ENCODE results near the gene CHM. TPM values are rescaled to one million over a fixed set of nuclear protein-coding genes. Genes with fewer than 3 reads are reported as not detected.

The CHM gene
- total and polyA plus RNA-seq, 2 experiments from 2014 or later = 19.0 to 19.1 TPM

- no peak for TF ChIP-seq CTCF (conservative IDR thresholded peaks at IDR 0.05; ENCODE audit: low read depth in 2 of 2)
These were observed 4.4 kb upstream of the CHM start (continued) for GRCh38 chrX:86051741-86052140.

- Mint-ChIP-seq H3K36me3 (ENCODE audit: low read depth) (no peaks in the 10 kb centered on the region), H3K9me3 (no peaks in the 10 kb centered on the region), H3K4me1 (no peaks in the 10 kb centered on the region; the same call in 2 of the 3 replicates), H3K27me3 (ENCODE audit: insufficient read depth, low read depth, poor library complexity) (no peaks in the 10 kb centered on the region), H3K27ac (no peak overlapping the region), H3K4me3 (no peak overlapping the region)
- peak overlapping the region; percentile 63 for H3K4me3 ChIP-seq
- H3K4me2 ChIP-seq = peak overlapping the region; percentile 87
- no peaks in the 10 kb centered on the region for H4K20me1 ChIP-seq (replicated peaks; ENCODE audit: insufficient read depth)
- peak overlapping the region; percentile 33; the same call in 1 of the 2 replicates for H2AFZ ChIP-seq
- no peak overlapping the region for H3K27ac ChIP-seq (ENCODE audit: low read depth)
- no peaks in the 10 kb centered on the region for H3K9me2 ChIP-seq (ENCODE audit: insufficient read depth)
- peaks cover 42% of the 10 kb centered on the region for H3K79me2 ChIP-seq (replicated peaks; ENCODE audit: insufficient read depth)
- DNase-seq (ENCODE audit: low spot score) = no peak
- H3K27me3 ChIP-seq (ENCODE audit: insufficient read depth) = no peaks in the 10 kb centered on the region
- ATAC-seq = no peak
- TF ChIP-seq ETS1 (IDR thresholded peaks at IDR 0.05) (no peak), EZH2 (IDR thresholded peaks at IDR 0.05; ENCODE audit: low read depth, unreplicated experiment) (no peak), STAT1 (IDR thresholded peaks at IDR 0.05; ENCODE audit: unreplicated experiment) (no peak), CTCF (conservative IDR thresholded peaks at IDR 0.05; ENCODE audit: low read depth in 2 of 2) (no peak), NANOG (IDR thresholded peaks at IDR 0.05; ENCODE audit: borderline replicate concordance) (no peak), CREB1 (CRISPR knock-in tag; IDR thresholded peaks at IDR 0.05; ENCODE audit: low read depth) (no peak), ZNF114 (CRISPR knock-in tag; IDR thresholded peaks at IDR 0.05) (no peak), ZNF462 (CRISPR knock-in tag; IDR thresholded peaks at IDR 0.05) (no peak)
- no peaks in the 10 kb centered on the region; the same call in 1 of the 2 replicates for H3K4me1 ChIP-seq (ENCODE audit: insufficient read depth)
- no peaks in the 10 kb centered on the region for H3K36me3 ChIP-seq (ENCODE audit: insufficient read depth)
- H3F3A ChIP-seq (replicated peaks; ENCODE audit: low read depth) = no peaks in the 10 kb centered on the region
These were observed 550 bp upstream of the CHM start for GRCh38 chrX:86047936-86048280.
